Neural progenitor cell (in vitro differentiated cells): Measurements from ENCODE around the gene PAX5. TPM values are rescaled to one million over a fixed set of nuclear protein-coding genes. Genes with fewer than 3 reads are reported as not detected.
A peak's percentile ranks its signal among the peaks of the same experiment; 100 is the strongest.

Experiments used
- DNase-seq: peaks from one replicate; pipeline ENCODE4 v3.0.0-alpha.2; 2016; ENCODE audit warnings: low spot score
- H2AFZ ChIP-seq: fragments of 200-600 bp; sonication (generic); replicated peaks from 2 replicates; pipeline ENCODE4 v1.6.1; 2016; ENCODE audit warnings: antibody characterized with exemption
- H3F3A ChIP-seq: fragments of 200-600 bp; sonication (generic); 2 replicates; pipeline ENCODE4 v1.6.1; 2016; ENCODE audit warnings: antibody characterized with exemption, low read depth
- H3K27ac ChIP-seq: fragments of 200-600 bp; sonication (generic); 2 replicates; pipeline ENCODE4 v1.5.1; 2016; ENCODE audit warnings: mild to moderate bottlenecking
- H3K27me3 ChIP-seq: fragments of 200-600 bp; sonication (generic); 2 replicates; pipeline ENCODE4 v1.6.1; 2016; ENCODE audit warnings: mild to moderate bottlenecking, moderate library complexity
- H3K36me3 ChIP-seq: fragments of 200-600 bp; sonication (generic); 2 replicates; pipeline ENCODE4 v1.5.1; 2016
- H3K4me1 ChIP-seq: fragments of 200-600 bp; sonication (generic); 2 replicates; pipeline ENCODE4 v1.6.1; 2016; ENCODE audit warnings: mixed run types
- H3K4me2 ChIP-seq: fragments of 200-600 bp; sonication (generic); 2 replicates; pipeline ENCODE4 v1.6.1; 2016
- H3K4me3 ChIP-seq: fragments of 200-600 bp; sonication (generic); 2 replicates; pipeline ENCODE4 v1.5.1; 2016
- H3K79me2 ChIP-seq: fragments of 200-600 bp; sonication (generic); 2 replicates; pipeline ENCODE4 v1.6.1; 2016; ENCODE audit warnings: low read depth
- H3K9ac ChIP-seq: fragments of 200-600 bp; sonication (generic); 2 replicates; pipeline ENCODE4 v1.6.1; 2016
- H3K9me3 ChIP-seq: fragments of 200-600 bp; sonication (generic); 2 replicates; pipeline ENCODE4 v1.5.1; 2016; ENCODE audit warnings: low read depth
- H4K20me1 ChIP-seq: fragments of 200-600 bp; sonication (generic); 2 replicates; pipeline ENCODE4 v1.6.1; 2016; ENCODE audit warnings: low read depth
- H3K27ac Mint-ChIP-seq: 3 replicates; pipeline ENCODE4 v1.8.0; 2021; ENCODE audit warnings: mixed read lengths
- H3K27me3 Mint-ChIP-seq: 2 replicates; pipeline ENCODE4 v1.8.0; 2022; ENCODE audit warnings: low read depth, mild to moderate bottlenecking, inconsistent platforms, moderate library complexity, mixed read lengths; ENCODE audit not compliant: insufficient read depth
- H3K36me3 Mint-ChIP-seq: 3 replicates; pipeline ENCODE4 v1.8.0; 2021; ENCODE audit warnings: mixed read lengths
- H3K4me1 Mint-ChIP-seq: 3 replicates; pipeline ENCODE4 v1.8.0; 2021; ENCODE audit warnings: mixed read lengths
- H3K4me3 Mint-ChIP-seq: 3 replicates; pipeline ENCODE4 v1.8.0; 2021; ENCODE audit warnings: mild to moderate bottlenecking, moderate library complexity, mixed read lengths
- H3K9me3 Mint-ChIP-seq: 3 replicates; pipeline ENCODE4 v1.8.0; 2020; ENCODE audit warnings: mixed read lengths
- EZH2 ChIP-seq: fragments of 200-600 bp; sonication (generic); IDR thresholded peaks from 2 replicates; pipeline ENCODE4 v1.6.1; 2017; ENCODE audit warnings: antibody characterized with exemption, mild to moderate bottlenecking, moderate library complexity
- EZH2phosphoT487 ChIP-seq: fragments of 200-600 bp; sonication (generic); IDR thresholded peaks from 2 replicates; pipeline ENCODE4 v1.6.1; 2017; ENCODE audit warnings: antibody characterized with exemption
- total RNA-seq: library from RNA; depleted of rRNA; stranded (reverse); fragments of >200 nt; gene quantifications from 2 replicates; pipeline ENCODE4 v1.2.3, GENCODE V29; 2015; ENCODE audit warnings: low replicate concordance
- TF ChIP-seq, protein P1 (sequence below): fragments of 200-600 bp; sonication (generic); IDR thresholded peaks from 2 replicates; pipeline ENCODE4 v1.5.1; 2017; ENCODE audit warnings: antibody characterized with exemption, mild to moderate bottlenecking

Gene PAX5
- total RNA-seq, 1 donor from 2014 or later, result not detected

- peaks cover 3% of the 10 kb centered on the region for H3K27me3 Mint-ChIP-seq
- H2AFZ ChIP-seq, result no peak overlapping the region
- peaks cover 18% of the 10 kb centered on the region for H3K36me3 Mint-ChIP-seq
- no peak for DNase-seq
- no peaks in the 10 kb centered on the region for H3K27me3 ChIP-seq
- no peaks in the 10 kb centered on the region for H3K79me2 ChIP-seq
- TF ChIP-seq EZH2phosphoT487, result no peak
- TF ChIP-seq, protein P1, sequence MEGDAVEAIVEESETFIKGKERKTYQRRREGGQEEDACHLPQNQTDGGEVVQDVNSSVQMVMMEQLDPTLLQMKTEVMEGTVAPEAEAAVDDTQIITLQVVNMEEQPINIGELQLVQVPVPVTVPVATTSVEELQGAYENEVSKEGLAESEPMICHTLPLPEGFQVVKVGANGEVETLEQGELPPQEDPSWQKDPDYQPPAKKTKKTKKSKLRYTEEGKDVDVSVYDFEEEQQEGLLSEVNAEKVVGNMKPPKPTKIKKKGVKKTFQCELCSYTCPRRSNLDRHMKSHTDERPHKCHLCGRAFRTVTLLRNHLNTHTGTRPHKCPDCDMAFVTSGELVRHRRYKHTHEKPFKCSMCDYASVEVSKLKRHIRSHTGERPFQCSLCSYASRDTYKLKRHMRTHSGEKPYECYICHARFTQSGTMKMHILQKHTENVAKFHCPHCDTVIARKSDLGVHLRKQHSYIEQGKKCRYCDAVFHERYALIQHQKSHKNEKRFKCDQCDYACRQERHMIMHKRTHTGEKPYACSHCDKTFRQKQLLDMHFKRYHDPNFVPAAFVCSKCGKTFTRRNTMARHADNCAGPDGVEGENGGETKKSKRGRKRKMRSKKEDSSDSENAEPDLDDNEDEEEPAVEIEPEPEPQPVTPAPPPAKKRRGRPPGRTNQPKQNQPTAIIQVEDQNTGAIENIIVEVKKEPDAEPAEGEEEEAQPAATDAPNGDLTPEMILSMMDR, result no peak
- TF ChIP-seq EZH2, result no peak
- peaks cover 6% of the 10 kb centered on the region for H3K4me1 Mint-ChIP-seq
- no peaks in the 10 kb centered on the region for H3K36me3 ChIP-seq
- no peaks in the 10 kb centered on the region for H3F3A ChIP-seq
- H3K9me3 Mint-ChIP-seq, result peaks cover 6% of the 10 kb centered on the region
- no peaks in the 10 kb centered on the region for H3K9me3 ChIP-seq
- peaks cover 4% of the 10 kb centered on the region for H3K4me1 ChIP-seq
- H3K4me3 Mint-ChIP-seq, result no peak overlapping the region
- no peaks in the 10 kb centered on the region for H4K20me1 ChIP-seq
- H3K4me3 ChIP-seq, result no peak overlapping the region
- no peak overlapping the region for H3K4me2 ChIP-seq
- H3K9ac ChIP-seq, result no peak overlapping the region
- no peak overlapping the region for H3K27ac ChIP-seq
- no peak overlapping the region for H3K27ac Mint-ChIP-seq
Measured at GRCh38 chr9:36935332-36935731, 98.7 kb downstream of the PAX5 start.

GRCh38 chr9:36934478-36935065, 99.5 kb downstream of the PAX5 start:
- Histone ChIP-seq H3K9me3 (no peaks in the 10 kb centered on the region), H3K27ac (no peak overlapping the region), H4K20me1 (no peaks in the 10 kb centered on the region), H3K9ac (no peak overlapping the region), H3K4me3 (no peak overlapping the region), H3K79me2 (no peaks in the 10 kb centered on the region), H3F3A (no peaks in the 10 kb centered on the region), H3K4me2 (no peak overlapping the region), H3K27me3 (no peaks in the 10 kb centered on the region), H2AFZ (no peak overlapping the region), H3K36me3 (no peaks in the 10 kb centered on the region), H3K4me1 (peaks cover 4% of the 10 kb centered on the region)
- Mint-ChIP-seq H3K9me3 (peaks cover 6% of the 10 kb centered on the region), H3K4me1 (peaks cover 4% of the 10 kb centered on the region), H3K27me3 (peaks cover 4% of the 10 kb centered on the region), H3K36me3 (peaks cover 18% of the 10 kb centered on the region), H3K4me3 (no peak overlapping the region), H3K27ac (no peak overlapping the region)
- DNase-seq, result no peak
- TF ChIP-seq EZH2phosphoT487 (no peak), EZH2 (no peak)
- TF ChIP-seq, protein P1, result no peak

- Histone ChIP-seq H3K4me2 (no peak overlapping the region), H4K20me1 (no peaks in the 10 kb centered on the region), H3K9ac (no peak overlapping the region), H3K27me3 (no peaks in the 10 kb centered on the region), H3K36me3 (no peaks in the 10 kb centered on the region), H3K4me3 (no peak overlapping the region), H3K79me2 (no peaks in the 10 kb centered on the region), H3F3A (no peaks in the 10 kb centered on the region), H3K4me1 (peaks cover 4% of the 10 kb centered on the region), H2AFZ (no peak overlapping the region), H3K27ac (no peak overlapping the region), H3K9me3 (no peaks in the 10 kb centered on the region)
- DNase-seq, result no peak
- H3K36me3 Mint-ChIP-seq, result peaks cover 18% of the 10 kb centered on the region
- no peak for TF ChIP-seq EZH2
- TF ChIP-seq EZH2phosphoT487, result no peak
- TF ChIP-seq, protein P1, result no peak
- peak overlapping the region; percentile 78 for H3K27ac Mint-ChIP-seq
- peaks cover 6% of the 10 kb centered on the region for H3K9me3 Mint-ChIP-seq
- no peak overlapping the region for H3K4me3 Mint-ChIP-seq
- peaks cover 3% of the 10 kb centered on the region for H3K4me1 Mint-ChIP-seq
- H3K27me3 Mint-ChIP-seq, result peaks cover 2% of the 10 kb centered on the region
Measured at GRCh38 chr9:36933676-36934215, 100.3 kb downstream of the PAX5 start.
